Endothelial cell of umbilical vein (primary cell): ENCODE results near the gene GOLIM4. TPM values are rescaled to one million over a fixed set of nuclear protein-coding genes. Genes with fewer than 3 reads are reported as not detected.

Source experiments
- BruUV-seq: library from RNA; stranded (reverse); fragments of 400-500 nt; replicated peaks from 2 replicates; lab custom pipeline; 2021; lab: Mats Ljungman, UMichigan
- CTCF ChIA-PET: fragments of 300-600, 350-600 bp; sonication (Branson Sonifier 250); formaldehyde crosslinking; loops from one replicate; lab custom pipeline; 2021; ENCODE audit warnings: antibody characterized with exemption, inconsistent platforms; lab: Charles Lee
- POLR2A ChIA-PET: fragments of 300-600, 350-600 bp; sonication (Branson Sonifier 250); formaldehyde crosslinking; loops from one replicate; lab custom pipeline; 2021; ENCODE audit warnings: antibody characterized with exemption, inconsistent platforms; lab: Charles Lee
- DNase-seq: peaks from one replicate; pipeline ENCODE4 v3.0.0-alpha.2; 2011; ENCODE audit warnings: low read depth, low spot score
- FAIRE-seq: peaks from 2 replicates; lab custom pipeline; 2011; peaks lifted over from hg19 to GRCh38; lab: Jason Lieb, UNC
- H2AFZ ChIP-seq: 2 replicates; pipeline ENCODE4 v1.6.0; 2012; ENCODE audit warnings: low read depth, low read length, control low read depth, inconsistent platforms
- H3K27ac ChIP-seq: 2 replicates; pipeline ENCODE4 v1.5.1; 2011; ENCODE audit warnings: low read depth, mild to moderate bottlenecking, control low read depth, low read length, moderate library complexity; ENCODE audit not compliant: insufficient read depth
- H3K27me3 ChIP-seq, 2 experiments: 2 replicates each; pipeline versions ENCODE4 v1.6.0 to v1.6.1; 2011; ENCODE audit warnings: low read length in 2 of 2, mixed read lengths in 1 of 2; ENCODE audit not compliant: control insufficient read depth in 2 of 2, insufficient read depth in 2 of 2
- H3K36me3 ChIP-seq, 2 experiments: 2 replicates in 1 of 2; 3 replicates in 1 of 2; pipeline ENCODE4 v1.5.1; 2011; ENCODE audit warnings: low read length in 2 of 2, mild to moderate bottlenecking in 1 of 2, moderate library complexity in 1 of 2; ENCODE audit not compliant: control insufficient read depth in 2 of 2, insufficient read depth in 2 of 2; ENCODE audit errors: extremely low read depth in 1 of 2
- H3K4me1 ChIP-seq: 3 replicates; pipeline ENCODE4 v1.5.1; 2011; ENCODE audit warnings: mild to moderate bottlenecking, low read length; ENCODE audit not compliant: control insufficient read depth, insufficient read depth; ENCODE audit errors: extremely low read depth
- H3K4me2 ChIP-seq: 2 replicates; pipeline ENCODE4 v1.6.1; 2011; ENCODE audit warnings: low read length, control low read depth, mixed read lengths; ENCODE audit not compliant: insufficient read depth
- H3K4me3 ChIP-seq, 3 experiments: fragments of 200-600 bp in 1 of 3; sonication (generic), shearing (Covaris generic) in 1 of 3; replicated peaks in 1 of 3; 2 replicates each; pipeline ENCODE4 v1.5.1; 2011 to 2016; ENCODE audit warnings: control low read depth in 3 of 3, low read length in 3 of 3, mild to moderate bottlenecking in 2 of 3, inconsistent platforms in 1 of 3, low read depth in 1 of 3, moderate library complexity in 1 of 3; ENCODE audit not compliant: insufficient read depth in 1 of 3
- H3K79me2 ChIP-seq: 2 replicates; pipeline ENCODE4 v1.6.0; 2012; ENCODE audit warnings: low read length, inconsistent platforms; ENCODE audit not compliant: control insufficient read depth, insufficient read depth
- H3K9ac ChIP-seq: replicated peaks from 2 replicates; pipeline ENCODE3; 2011; ENCODE audit warnings: low read length, control low read depth; ENCODE audit not compliant: insufficient read depth; ENCODE audit errors: extremely low read depth
- H3K9me1 ChIP-seq: replicated peaks from 3 replicates; pipeline ENCODE4 v1.6.0; 2011; ENCODE audit warnings: mild to moderate bottlenecking, low read length; ENCODE audit not compliant: control insufficient read depth, insufficient read depth; ENCODE audit errors: extremely low read depth
- H3K9me3 ChIP-seq: replicated peaks from 2 replicates; pipeline ENCODE4 v1.5.1; 2012; ENCODE audit warnings: low read length, inconsistent platforms; ENCODE audit not compliant: control insufficient read depth, insufficient read depth
- H4K20me1 ChIP-seq: replicated peaks from 2 replicates; pipeline ENCODE3; 2011; ENCODE audit warnings: mild to moderate bottlenecking, low read length; ENCODE audit not compliant: control insufficient read depth, insufficient read depth; ENCODE audit errors: extremely low read depth
- CTCF ChIP-seq, 2 donors: IDR thresholded peaks; 1 replicate in 1 of 2; 2 replicates in 1 of 2; pipeline ENCODE4 v1.5.1; 2011; ENCODE audit warnings: low read length in 2 of 2, mild to moderate bottlenecking in 2 of 2, moderate library complexity in 2 of 2, control low read depth in 1 of 2, inconsistent platforms in 1 of 2, low read depth in 1 of 2; ENCODE audit not compliant: insufficient read depth in 1 of 2; ENCODE audit errors: extremely low read depth in 1 of 2
- FOS ChIP-seq: IDR thresholded peaks from 2 replicates; pipeline ENCODE4 v1.6.1; 2011; ENCODE audit warnings: mild to moderate bottlenecking, low read length, moderate library complexity, borderline replicate concordance; ENCODE audit not compliant: insufficient read depth
- GATA2 ChIP-seq: IDR thresholded peaks from 2 replicates; pipeline ENCODE4 v1.7.0; 2011; ENCODE audit warnings: low read depth, mild to moderate bottlenecking, moderate library complexity, mixed read lengths, low read length; ENCODE audit not compliant: insufficient read length, insufficient read depth
- MAX ChIP-seq: IDR thresholded peaks from 2 replicates; pipeline ENCODE4 v1.6.1; 2011; ENCODE audit not compliant: insufficient read depth, insufficient read length
- MYC ChIP-seq: IDR thresholded peaks from one replicate; pipeline ENCODE4 v1.6.1; 2011; ENCODE audit warnings: mild to moderate bottlenecking, low read depth, low read length
- POLR2A ChIP-seq: IDR thresholded peaks from 2 replicates; pipeline ENCODE4 v1.6.1; 2012; ENCODE audit warnings: low read depth, mild to moderate bottlenecking, control low read depth, low read length
- dilution Hi-C: fragments of 300-500 bp; cut with MboI; formaldehyde crosslinking; loops from one replicate; pipeline ENCODE4 v1.15.0; 2019; ENCODE audit warnings: low sequenced_read_pairs; ENCODE audit not compliant: extremely low pct_ligation_motif_present
- intact Hi-C: fragments of 100-400 bp; cut with micrococcal nuclease; formaldehyde crosslinking; loops from one replicate; pipeline ENCODE4 v1.10.0; 2022
- polyA plus RNA-seq, 4 experiments: library from polyadenylated mRNA; depleted of rRNA in 3 of 4; stranded (reverse) in 3 of 4; unstranded in 1 of 4; fragments of >200 nt; gene quantifications; 2 replicates each; pipeline versions ENCODE4 v1.2.1 to v1.2.3, GENCODE V29; 2011 to 2012; ENCODE audit warnings: missing spikeins in 1 of 4
- total RNA-seq: library from RNA; stranded (reverse); gene quantifications from 2 replicates; pipeline ENCODE4 v1.2.3, GENCODE V29; 2021

GOLIM4 gene
- total and polyA plus RNA-seq, 2 donors (not counting 3 experiments of a cell fraction or from before 2014, with no cell fraction given): 11.7 to 40.8 TPM

GRCh38 chr3:168094580-168094876 lies 1.2 kb downstream of the GOLIM4 start:
- H3K9me3 ChIP-seq: no peaks in the 10 kb centered on the region
- peaks cover 21% of the 10 kb centered on the region for H3K4me1 ChIP-seq
- H3K27ac ChIP-seq: peak overlapping the region; percentile 73
- FAIRE-seq (peak; percentile 21), DNase-seq (no peak)
- TF ChIP-seq GATA2 (no peak), FOS (no peak), MYC (no peak), POLR2A (peak; percentile 1), MAX (no peak), CTCF (IDR thresholded peaks at IDR 0.05; ENCODE audit: extremely low read depth in 1 of 2, insufficient read depth in 1 of 2, low read depth in 1 of 2, low read length in 2 of 2) (no peak)
- H3K4me2 ChIP-seq: peak overlapping the region; percentile 56
- intact Hi-C loops (loop anchor here (10.0 kb wide), 1 partner anchor 700 kb away; no protein-coding TSS in a partner anchor), dilution Hi-C loops (no loop called here)
- H3K4me3 ChIP-seq: peak overlapping the region; percentile 49 to 82 (median 78)
- BruUV-seq: TSS peak; percentile 11
- peak overlapping the region; percentile 62 for H2AFZ ChIP-seq
- no peaks in the 10 kb centered on the region for H3K27me3 ChIP-seq
- H3K9ac ChIP-seq: peak overlapping the region; percentile 65
- H3K36me3 ChIP-seq: no peaks in the 10 kb centered on the region
- H3K9me1 ChIP-seq: peaks cover 2% of the 10 kb centered on the region
- ChIA-PET CTCF (interaction anchor here (0.9 to 3.8 kb wide), 7 partner anchors 8 to 753 kb away, joined by 3 to 18 read pairs (median 5); no protein-coding TSS in a partner anchor), POLR2A (no interaction called here)
- peaks cover 43% of the 10 kb centered on the region for H3K79me2 ChIP-seq
- H4K20me1 ChIP-seq: no peaks in the 10 kb centered on the region
